ENCODE data around the gene LETMD1. TPM values are rescaled to one million over a fixed set of nuclear protein-coding genes. Genes with fewer than 3 reads are reported as not detected.

The LETMD1 gene
- total and polyA plus RNA-seq, 2 of the 8 experiments (the other 6 are each of a cell fraction or from before 2014, with no cell fraction given) = 39.4 to 65.3 TPM

GRCh38 chr12:51018956-51019355 lies 29.2 kb upstream of the LETMD1 start:
- ChIA-PET POLR2A (ENCODE audit: partially characterized antibody) (interaction anchor here (0.9 kb wide), 1 partner anchor 14 kb away, joined by 3 read pairs; no protein-coding TSS in a partner anchor), CTCF (ENCODE audit: partially characterized antibody) (interaction anchor here (0.8 to 1.7 kb wide), 4 partner anchors 13 to 255 kb away, joined by 3 to 4 read pairs (median 4); partner anchors contain the start of gene ATF1)
- no peak overlapping the region for H2AK5ac ChIP-seq (ENCODE audit: low read depth, low read length)
- no peak overlapping the region for H4K91ac ChIP-seq (replicated peaks; ENCODE audit: insufficient read length, low read length)
- no peak overlapping the region for H3K14ac ChIP-seq (ENCODE audit: insufficient read length)
- no peak overlapping the region for H2BK120ac ChIP-seq (replicated peaks; ENCODE audit: low read depth, low read length)
- H3K9me3 ChIP-seq (ENCODE audit: insufficient read depth in 2 of 2, low read depth in 1 of 2, low read length in 1 of 2) = no peaks in the 10 kb centered on the region
- no peak overlapping the region for H2BK15ac ChIP-seq (ENCODE audit: low read length)
- no peak for DNase-seq (ENCODE audit: low read depth in 1 of 2, low spot score in 2 of 2)
- H3K79me2 ChIP-seq (ENCODE audit: control insufficient read depth in 1 of 2, insufficient read depth in 2 of 2, low read length in 2 of 2) = peaks cover 12 to 86% of the 10 kb centered on the region in 2 experiments
- no peak overlapping the region for H3K4me3 ChIP-seq (ENCODE audit: extremely low read depth in 1 of 4, insufficient read depth in 2 of 4, low read depth in 3 of 4, low read length in 4 of 4)
- no peak overlapping the region for H3K18ac ChIP-seq (ENCODE audit: extremely low read depth, low read length)
- H3K4me1 ChIP-seq (replicated peaks in 1 of 4; ENCODE audit: control insufficient read depth in 3 of 4, insufficient read depth in 4 of 4, low read length in 3 of 4) = peaks cover 0 to 2% (median 0%) of the 10 kb centered on the region in 4 experiments; a peak in 1 of 7 replicates
- no peak overlapping the region for H3K56ac ChIP-seq (replicated peaks; ENCODE audit: insufficient read length, low read depth, low read length)
- H3K4ac ChIP-seq (replicated peaks; ENCODE audit: insufficient read length, low read depth, low read length) = no peak overlapping the region
- 91% methylated on average over 2 of the region's 2 CpGs; no CpG with 5 or more reads in 1 of the 2 experiments for WGBS, 2 experiments (ENCODE audit: extremely low coverage in 1 of 2, insufficient coverage in 1 of 2, insufficient read length in 1 of 2, insufficient replicate concordance in 2 of 2, low coverage in 1 of 2, low lambda C conversion rate in 2 of 2, missing lambda C conversion rate in 1 of 2)
- H4K8ac ChIP-seq (ENCODE audit: extremely low read depth, insufficient read depth, low read length) = no peak overlapping the region
- H4K5ac ChIP-seq (ENCODE audit: insufficient read length, low read depth, low read length) = no peak overlapping the region
- no peak overlapping the region for H2AFZ ChIP-seq (ENCODE audit: low read length)
- no peaks in the 10 kb centered on the region for H3K23me2 ChIP-seq (ENCODE audit: low read depth, low read length)
- no peaks in the 10 kb centered on the region for H3K27me3 ChIP-seq (replicated peaks in 1 of 4; ENCODE audit: control insufficient read depth in 3 of 4, extremely low read depth in 1 of 4, insufficient read depth in 3 of 4, low read length in 3 of 4)
- H3K4me2 ChIP-seq (ENCODE audit: insufficient read depth in 1 of 2, low read depth in 2 of 2, low read length in 2 of 2) = no peak overlapping the region
- H3K9ac ChIP-seq (replicated peaks in 1 of 4; ENCODE audit: extremely low read depth in 1 of 4, low read depth in 3 of 4, low read length in 3 of 4) = no peak overlapping the region
- H2BK5ac ChIP-seq (ENCODE audit: low read depth, low read length) = no peak overlapping the region
- H3K36me3 ChIP-seq (ENCODE audit: control insufficient read depth in 2 of 4, insufficient read depth in 4 of 4, low read length in 3 of 4) = no peaks in the 10 kb centered on the region
- no peak overlapping the region for H2BK20ac ChIP-seq (ENCODE audit: low read length)
- H3K79me1 ChIP-seq (ENCODE audit: low read depth, low read length) = peaks cover 2% of the 10 kb centered on the region; the same call in 1 of the 2 replicates
- TF ChIP-seq RXRA (IDR thresholded peaks at IDR 0.05; ENCODE audit: insufficient read depth, low read depth, low read length) = no peak
- no peak for TF ChIP-seq SP4 (IDR thresholded peaks at IDR 0.05; ENCODE audit: low read length)
- TF ChIP-seq NRF1 (IDR thresholded peaks at IDR 0.05; ENCODE audit: low read depth, low read length) = no peak
- TF ChIP-seq EZH2 (IDR thresholded peaks at IDR 0.05; ENCODE audit: low read depth, low read length, severe bottlenecking) = no peak
- TF ChIP-seq TAF1 (IDR thresholded peaks at IDR 0.05; ENCODE audit: low read depth, low read length) = no peak
- TF ChIP-seq TBP (IDR thresholded peaks at IDR 0.05; ENCODE audit: low read depth, low read length) = no peak
- TF ChIP-seq MAX (IDR thresholded peaks at IDR 0.05) = no peak
- no peak for TF ChIP-seq RNF2 (IDR thresholded peaks at IDR 0.05; ENCODE audit: borderline replicate concordance, low read depth, low read length, missing control alignments, poor library complexity, severe bottlenecking)
- TF ChIP-seq EP300 (IDR thresholded peaks at IDR 0.05; ENCODE audit: borderline replicate concordance in 1 of 2, low read depth in 2 of 2, low read length in 2 of 2) = no peak
- H4K20me1 ChIP-seq (replicated peaks in 1 of 2; ENCODE audit: control insufficient read depth in 1 of 2, insufficient read depth in 2 of 2, low read length in 2 of 2) = no peaks in the 10 kb centered on the region
- H3K23ac ChIP-seq (ENCODE audit: insufficient read length) = no peak overlapping the region
- H2BK12ac ChIP-seq (ENCODE audit: low read depth, low read length) = no peak overlapping the region
- FAIRE-seq = no peak
- no peak overlapping the region for H3K27ac ChIP-seq (ENCODE audit: low read depth, low read length)
